ENCODE data around the gene NUFIP1. TPM values are rescaled to one million over a fixed set of nuclear protein-coding genes. Genes with fewer than 3 reads are reported as not detected.

Gene NUFIP1
- total and polyA plus RNA-seq, 8 donors: 1.3 to 4.4 (median 2.4) TPM; not detected in 2

DNA sequence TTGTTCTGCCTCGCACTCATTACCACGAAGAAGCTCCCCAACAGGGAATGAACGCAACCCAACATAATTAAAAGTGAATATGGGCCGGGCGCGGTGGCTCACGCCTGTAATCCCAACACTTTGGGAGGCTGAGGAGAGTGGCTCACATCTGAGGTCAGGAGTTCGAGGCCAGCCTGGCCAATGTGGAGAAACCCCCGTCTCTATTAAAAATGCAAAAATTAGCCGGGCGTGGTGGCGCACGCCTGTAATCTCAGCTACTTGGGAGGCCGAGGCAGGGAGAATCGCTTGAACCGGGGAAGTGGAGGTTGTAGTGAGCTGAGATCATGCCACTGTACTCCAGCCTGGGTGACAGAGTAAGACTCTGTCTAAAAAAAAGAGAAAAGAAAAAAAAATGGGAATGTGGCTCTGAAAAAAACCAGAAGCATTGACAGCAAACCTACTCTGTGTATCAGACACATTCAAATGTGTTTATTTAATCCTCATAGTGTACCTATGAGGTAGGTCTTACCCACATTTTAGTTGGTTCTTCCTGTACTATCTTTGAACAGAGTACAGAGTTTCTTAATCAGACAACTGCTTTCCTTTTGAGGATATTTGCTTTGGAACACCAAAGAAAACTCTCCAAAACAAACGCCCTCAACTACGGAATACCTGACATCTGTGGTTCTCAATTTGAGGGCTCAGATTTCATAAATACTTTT is 70.0 kb downstream of the NUFIP1 start:
- TF ChIP-seq EP300 (IDR thresholded peaks at IDR 0.05) (no peak), POLR2AphosphoS5 (IDR thresholded peaks at IDR 0.05) (peak in 1 of 3 donors; percentile 50), POLR2A (IDR thresholded peaks at IDR 0.05) (no peak)
- TF ChIP-seq, protein P1, sequence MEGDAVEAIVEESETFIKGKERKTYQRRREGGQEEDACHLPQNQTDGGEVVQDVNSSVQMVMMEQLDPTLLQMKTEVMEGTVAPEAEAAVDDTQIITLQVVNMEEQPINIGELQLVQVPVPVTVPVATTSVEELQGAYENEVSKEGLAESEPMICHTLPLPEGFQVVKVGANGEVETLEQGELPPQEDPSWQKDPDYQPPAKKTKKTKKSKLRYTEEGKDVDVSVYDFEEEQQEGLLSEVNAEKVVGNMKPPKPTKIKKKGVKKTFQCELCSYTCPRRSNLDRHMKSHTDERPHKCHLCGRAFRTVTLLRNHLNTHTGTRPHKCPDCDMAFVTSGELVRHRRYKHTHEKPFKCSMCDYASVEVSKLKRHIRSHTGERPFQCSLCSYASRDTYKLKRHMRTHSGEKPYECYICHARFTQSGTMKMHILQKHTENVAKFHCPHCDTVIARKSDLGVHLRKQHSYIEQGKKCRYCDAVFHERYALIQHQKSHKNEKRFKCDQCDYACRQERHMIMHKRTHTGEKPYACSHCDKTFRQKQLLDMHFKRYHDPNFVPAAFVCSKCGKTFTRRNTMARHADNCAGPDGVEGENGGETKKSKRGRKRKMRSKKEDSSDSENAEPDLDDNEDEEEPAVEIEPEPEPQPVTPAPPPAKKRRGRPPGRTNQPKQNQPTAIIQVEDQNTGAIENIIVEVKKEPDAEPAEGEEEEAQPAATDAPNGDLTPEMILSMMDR (IDR thresholded peaks at IDR 0.05): no peak
- peak overlapping the region in 3 of 4 donors; percentile 35 to 44 (median 42) for H3K4me3 ChIP-seq
- peaks cover 30 to 64% (median 49%) of the 10 kb centered on the region in 4 donors for H3K4me1 ChIP-seq
- no peak for DNase-seq
- no peaks in the 10 kb centered on the region for H3K36me3 ChIP-seq
- no peaks in the 10 kb centered on the region for H3K9me3 ChIP-seq
- peak overlapping the region; percentile 91 to 99 (median 93) for H3K27ac ChIP-seq
- H3K27me3 ChIP-seq: no peaks in the 10 kb centered on the region
- WGBS, 5 donors: 89 to 93% (median 89%) methylated on average over 18 of the region's 18 CpGs
- intact Hi-C loops (cut with DNase I; ENCODE audit: low total_unique reads): no loop called here

DNA sequence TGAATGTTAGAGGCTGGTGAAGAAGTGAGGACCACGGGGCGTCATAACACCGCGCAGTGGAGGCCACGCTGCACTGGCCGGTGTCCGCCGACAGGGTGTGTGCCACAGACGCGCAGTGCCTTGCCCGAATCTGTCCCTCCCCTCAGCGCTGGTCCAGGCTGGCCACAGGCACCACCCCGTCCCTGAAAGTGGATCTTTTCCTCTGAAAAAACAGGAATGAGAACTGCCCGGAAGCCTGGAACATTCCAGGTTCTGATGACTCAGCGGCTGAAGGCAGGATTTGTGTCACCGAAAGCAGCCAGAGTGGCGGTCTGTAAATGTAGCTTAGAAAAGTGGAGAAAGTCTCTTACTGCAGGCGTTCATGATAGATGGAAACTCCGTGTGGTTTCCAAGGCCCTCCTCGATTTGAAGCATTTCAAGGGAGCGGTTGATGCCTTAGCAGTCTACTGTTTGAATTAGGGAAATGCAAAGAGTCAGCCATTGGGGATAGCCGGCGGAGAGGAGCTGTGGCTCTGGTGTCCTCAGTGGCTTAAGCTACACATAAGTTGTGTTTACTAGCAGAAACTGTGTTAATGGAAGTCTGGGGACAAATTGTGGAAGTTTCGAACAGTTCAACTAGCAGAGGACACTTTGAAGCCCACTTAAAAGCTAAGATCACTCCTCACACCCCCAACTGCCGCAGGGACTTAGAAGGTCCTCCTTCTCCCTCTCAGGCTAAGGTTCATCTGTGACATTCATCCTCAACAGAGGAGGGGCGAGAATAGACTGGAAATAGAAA is 70.8 kb downstream of the NUFIP1 start:
- no peaks in the 10 kb centered on the region for H3K9me3 ChIP-seq
- peaks cover 30 to 62% (median 49%) of the 10 kb centered on the region in 4 donors for H3K4me1 ChIP-seq
- no peaks in the 10 kb centered on the region for H3K27me3 ChIP-seq
- intact Hi-C loops (cut with DNase I; ENCODE audit: low total_unique reads): no loop called here
- peak; percentile 87 to 97 for DNase-seq
- no peaks in the 10 kb centered on the region for H3K36me3 ChIP-seq
- H3K27ac ChIP-seq: peak overlapping the region; percentile 91 to 99 (median 93)
- WGBS, 5 donors: 11 to 13% (median 13%) methylated on average over 26 of the region's 26 CpGs
- H3K4me3 ChIP-seq: peak overlapping the region; percentile 35 to 44 (median 42)
- no peak for TF ChIP-seq POLR2A (IDR thresholded peaks at IDR 0.05)
- TF ChIP-seq, protein P1 (IDR thresholded peaks at IDR 0.05): peak in 6 of 7 experiments; percentile 12 to 93 (median 84)
- TF ChIP-seq EP300 (IDR thresholded peaks at IDR 0.05): peak; percentile 41
- peak; percentile 72 to 84 (median 77) for TF ChIP-seq POLR2AphosphoS5 (IDR thresholded peaks at IDR 0.05)

DNA sequence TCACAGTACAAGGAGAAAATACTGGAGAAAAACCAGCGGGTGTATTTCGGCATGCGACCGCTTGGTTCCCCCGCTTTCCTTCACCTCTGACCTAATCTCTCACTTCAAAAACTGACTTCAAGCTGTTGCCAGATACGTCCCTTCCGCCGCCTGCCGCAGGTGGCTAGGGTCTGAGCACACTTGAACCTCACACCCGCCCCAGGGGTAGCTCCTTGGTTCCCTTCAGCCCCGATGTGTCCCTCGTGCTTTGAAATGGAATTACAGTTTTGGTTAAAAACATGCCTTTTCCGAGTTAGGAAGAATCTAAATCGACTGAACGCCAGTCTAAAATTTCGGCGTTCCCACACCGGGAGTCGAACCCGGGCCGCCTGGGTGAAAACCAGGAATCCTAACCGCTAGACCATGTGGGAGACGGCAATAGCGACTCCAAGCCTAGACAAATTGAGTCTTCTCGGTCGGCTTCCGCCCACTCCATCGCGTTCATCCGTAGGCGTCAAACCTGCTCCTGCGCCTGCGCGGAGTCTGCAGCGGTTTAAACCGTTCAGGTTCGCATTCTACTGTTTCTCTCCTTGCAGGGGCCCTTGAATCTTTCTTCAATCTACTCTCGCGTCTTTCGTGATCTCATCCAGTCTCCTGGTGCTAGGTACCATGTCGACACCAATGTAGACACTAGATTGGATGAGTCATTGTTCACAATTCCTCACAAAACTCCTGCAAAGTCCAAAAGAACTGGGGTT is 71.5 kb downstream of the NUFIP1 start:
- Histone ChIP-seq H3K4me1 (peaks cover 29 to 55% (median 43%) of the 10 kb centered on the region in 4 donors), H3K27ac (peak overlapping the region; percentile 91 to 99 (median 93)), H3K27me3 (no peaks in the 10 kb centered on the region), H3K9me3 (no peaks in the 10 kb centered on the region), H3K4me3 (peak overlapping the region; percentile 35 to 44 (median 42)), H3K36me3 (no peaks in the 10 kb centered on the region)
- 0 to 1% (median 0%) methylated on average over 41 of the region's 41 CpGs for WGBS, 5 donors
- TF ChIP-seq EP300 (IDR thresholded peaks at IDR 0.05): no peak
- TF ChIP-seq POLR2AphosphoS5 (IDR thresholded peaks at IDR 0.05): peak; percentile 64 to 90 (median 75)
- TF ChIP-seq, protein P1 (IDR thresholded peaks at IDR 0.05): peak in 3 of 7 experiments; percentile 27 to 57 (median 51)
- TF ChIP-seq POLR2A (IDR thresholded peaks at IDR 0.05): no peak
- DNase-seq: peak; percentile 97 to 99
- intact Hi-C loops (cut with DNase I; ENCODE audit: low total_unique reads): no loop called here

All from stomach (tissue), 9 donors.